ENCODE results near the gene TTC23L.
A peak's percentile ranks its signal among the peaks of the same experiment; 100 is the strongest.

TTC23L gene

DNA sequence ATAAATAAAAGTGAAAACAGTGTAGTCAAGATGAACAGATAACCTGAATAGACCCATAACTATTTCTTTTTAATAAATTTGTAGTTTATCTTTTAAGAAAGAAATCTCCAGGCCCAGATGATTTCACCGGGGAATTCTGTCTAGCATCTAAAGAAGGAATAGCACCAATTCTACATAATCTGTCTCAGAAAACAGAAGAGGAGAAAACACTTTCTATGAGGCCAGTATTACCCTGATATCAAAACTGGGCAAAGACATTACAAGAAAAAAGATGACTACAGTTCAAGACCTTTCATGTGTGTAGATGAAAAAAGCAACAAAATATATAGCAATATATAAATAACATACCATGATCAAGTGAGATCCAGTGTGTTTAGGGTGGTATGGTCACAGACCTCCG lies 31.4 kb downstream of the TTC23L start:
- DNase-seq (ENCODE audit: low read depth) = no peak

DNA sequence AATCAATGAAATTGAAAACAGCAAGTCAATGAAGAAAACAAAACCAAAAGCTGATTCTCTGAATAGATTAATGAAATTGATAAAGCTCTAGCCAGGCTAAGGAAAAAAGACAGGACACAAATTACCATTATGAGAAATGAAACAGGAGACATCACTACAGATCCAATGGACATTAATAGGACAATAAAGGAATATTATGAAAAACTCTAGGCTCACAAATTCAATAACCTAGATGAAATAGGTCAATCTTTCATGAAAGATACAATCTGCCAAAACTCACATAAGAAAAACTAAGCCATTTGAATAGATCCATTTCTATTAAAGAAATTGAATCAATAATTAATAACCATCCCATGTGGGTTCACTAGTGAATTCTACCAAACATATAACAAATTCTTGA lies 37.3 kb downstream of the TTC23L start:
- no peak for DNase-seq (ENCODE audit: low read depth)

- no peak for DNase-seq (ENCODE audit: low read depth)
These were observed 42.3 kb downstream of the TTC23L start for GRCh38 chr5:34881246-34881645.

DNA sequence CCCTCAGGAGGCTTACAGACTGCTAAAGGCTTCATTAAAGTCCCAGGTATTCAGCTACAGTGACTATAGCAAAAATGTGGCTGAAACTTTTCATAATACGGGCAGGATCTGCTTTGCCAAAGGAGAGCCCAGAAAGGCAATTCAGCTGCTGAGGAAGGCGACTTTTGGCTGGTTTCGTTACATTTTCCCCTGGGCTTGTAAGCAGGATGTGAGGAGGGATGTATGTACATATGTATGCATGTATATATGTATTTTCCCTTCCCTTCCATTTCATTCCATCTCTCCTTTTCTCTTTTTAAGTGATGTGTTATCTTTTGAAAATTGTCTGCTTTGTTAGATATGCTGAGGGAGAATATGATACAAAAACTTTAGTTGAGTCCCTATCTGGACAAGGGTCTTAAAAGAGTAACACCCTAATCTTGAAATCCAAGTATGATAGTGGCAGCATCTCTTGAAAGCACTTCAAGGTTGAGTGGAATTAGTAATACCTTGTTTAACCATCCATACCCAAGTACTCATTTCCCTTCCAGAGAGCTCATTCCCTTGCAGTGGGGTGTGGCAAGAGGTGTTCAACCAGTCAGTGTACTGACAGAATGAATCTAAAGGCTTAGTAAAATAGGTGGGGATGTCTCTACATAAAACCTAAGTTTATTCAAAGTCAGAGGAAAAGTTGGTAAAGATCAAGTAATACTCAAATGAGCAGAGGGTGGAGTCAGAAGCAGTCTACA lies 47.6 kb downstream of the TTC23L start:
- DNase-seq (ENCODE audit: low read depth) = no peak

- DNase-seq (ENCODE audit: low read depth) = no peak
These were observed 50.4 kb downstream of the TTC23L start for GRCh38 chr5:34889394-34889793.

DNA sequence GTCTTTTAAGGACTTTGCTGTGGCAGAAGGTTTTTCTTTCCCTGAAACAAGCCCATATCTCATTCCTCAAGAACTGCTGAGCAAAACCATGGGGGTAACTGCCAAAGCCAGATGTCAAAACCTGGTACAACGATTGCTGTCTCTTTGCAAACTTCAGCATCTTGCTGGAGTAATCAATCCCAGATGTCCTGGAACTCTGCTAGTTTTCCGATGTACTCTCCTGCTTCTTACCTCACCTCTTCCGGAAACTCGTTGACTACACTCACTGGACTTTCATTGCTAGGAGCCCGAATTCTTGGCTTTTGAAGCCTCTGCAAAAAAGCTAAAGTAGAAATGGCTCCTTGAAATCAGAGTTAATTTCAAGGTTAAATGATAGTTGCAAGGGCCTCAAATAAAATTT lies 53.0 kb downstream of the TTC23L start:
- no peak for DNase-seq (ENCODE audit: low read depth)

- no peak for DNase-seq (ENCODE audit: low read depth)
These were observed 53.5 kb downstream of the TTC23L start for GRCh38 chr5:34892414-34892813.

DNA sequence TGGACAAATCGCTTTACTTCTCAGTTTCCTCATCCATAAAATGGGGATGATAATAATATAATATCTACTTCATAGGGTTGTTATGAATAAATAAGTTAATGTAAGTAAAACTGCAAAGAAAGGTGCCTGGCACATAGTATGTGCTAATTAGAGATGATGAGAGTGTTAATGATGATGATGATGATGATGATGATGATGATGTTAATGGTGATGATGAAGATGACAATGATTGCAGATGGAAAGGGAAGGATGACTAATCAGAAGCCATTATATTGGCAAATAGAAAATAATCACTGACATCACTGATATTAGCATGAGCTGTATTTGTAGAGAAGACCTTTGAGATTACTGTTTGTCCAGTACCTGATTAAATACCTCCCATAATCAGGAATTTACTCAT lies 55.8 kb downstream of the TTC23L start:
- DNase-seq (ENCODE audit: low read depth) = no peak

DNA sequence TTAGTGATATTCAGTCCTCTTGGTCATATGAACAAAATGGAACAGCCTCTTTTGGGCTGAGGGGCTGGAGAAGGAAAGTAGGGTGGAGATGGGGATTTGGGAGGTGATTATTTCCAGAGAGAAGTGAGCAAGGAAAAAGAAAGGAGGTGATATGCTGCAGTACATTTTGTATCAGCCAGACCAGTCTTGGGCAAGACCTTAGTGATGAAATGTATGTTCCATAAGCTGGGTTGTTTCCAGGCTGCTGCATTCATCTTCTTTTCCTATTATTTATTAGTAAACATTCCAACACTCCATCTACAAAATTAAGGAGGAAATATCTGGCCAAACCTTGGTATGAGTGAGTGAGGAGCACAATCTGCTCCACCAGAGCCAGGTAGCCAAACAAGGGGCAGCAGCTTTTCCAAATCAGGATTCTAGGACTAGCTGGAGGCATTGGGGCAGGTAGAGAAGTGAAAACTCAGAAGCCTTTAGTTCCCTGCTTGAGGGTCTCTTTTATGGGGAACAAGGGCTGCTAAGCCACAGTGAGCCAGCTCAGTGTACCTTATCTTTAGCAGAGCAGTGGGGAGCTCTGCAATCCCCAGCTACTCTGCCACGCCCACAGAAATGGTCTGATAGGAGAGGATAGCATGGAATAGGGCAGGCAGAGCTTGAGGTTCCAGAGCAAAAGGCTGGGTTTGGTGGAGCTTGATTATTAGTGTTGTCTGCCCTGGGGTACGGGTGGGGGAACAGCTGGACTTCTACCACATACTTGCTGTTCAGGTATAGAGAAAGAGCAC lies 56.9 kb downstream of the TTC23L start:
- no peak for DNase-seq (ENCODE audit: low read depth)

DNA sequence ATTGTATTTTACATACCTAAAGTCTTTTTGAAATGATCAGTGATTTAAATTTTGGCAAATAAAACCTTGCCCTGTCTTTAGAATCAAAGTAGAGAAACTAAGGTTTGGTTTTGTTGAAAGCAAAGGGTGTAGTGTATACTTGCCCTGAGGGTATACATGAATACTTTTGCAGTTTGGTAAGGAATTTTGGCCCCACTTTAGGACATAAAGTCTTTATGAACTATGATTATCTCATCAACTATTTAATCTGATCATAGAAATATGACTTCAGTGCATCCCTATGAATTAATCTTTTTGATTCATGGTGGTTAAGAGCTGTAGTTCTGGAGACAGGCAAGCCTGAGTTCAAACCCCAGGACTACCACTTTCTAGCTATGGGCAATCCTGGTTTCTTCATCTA lies 58.7 kb downstream of the TTC23L start:
- no peak for DNase-seq (ENCODE audit: low read depth)

DNA sequence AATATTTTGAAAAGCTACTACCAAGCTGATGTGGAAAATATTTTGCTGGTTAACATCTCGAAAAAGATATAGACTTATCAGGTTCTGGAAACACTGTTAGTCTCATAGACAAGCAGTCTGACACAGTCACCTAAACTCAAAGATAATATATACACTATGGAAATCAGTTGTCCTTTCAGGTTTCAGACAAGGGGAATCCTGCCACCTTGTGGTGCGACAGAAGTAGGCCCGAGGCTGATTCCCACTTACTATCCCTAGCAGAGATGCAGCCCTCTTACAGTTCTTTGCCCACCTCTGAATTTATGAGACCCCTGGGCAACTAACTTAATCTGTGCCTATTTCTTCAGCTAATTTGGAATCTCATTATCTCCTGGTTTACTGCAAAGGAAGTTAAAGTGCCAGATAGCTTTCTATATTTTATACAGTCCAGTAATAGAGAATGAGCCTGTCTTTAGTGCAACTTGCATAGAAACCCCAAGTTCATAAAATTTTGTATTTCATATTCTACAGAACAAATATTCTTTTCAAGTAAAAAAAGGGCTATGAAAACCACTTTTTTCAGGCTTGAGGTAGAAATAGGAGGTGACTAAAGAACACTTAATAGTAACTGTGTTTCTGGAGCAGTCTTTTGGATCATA lies 59.4 kb downstream of the TTC23L start:
- DNase-seq (ENCODE audit: low read depth) = peak; percentile 22

GRCh38 chr5:34899066-34899465 lies 60.1 kb downstream of the TTC23L start:
- DNase-seq (ENCODE audit: low read depth) = no peak

- no peak for DNase-seq (ENCODE audit: low read depth)
These were observed 61.7 kb downstream of the TTC23L start for GRCh38 chr5:34900652-34901051.

GRCh38 chr5:34903260-34903659 lies 64.3 kb downstream of the TTC23L start:
- DNase-seq (ENCODE audit: low read depth) = no peak

- DNase-seq (ENCODE audit: low read depth) = no peak
These were observed 66.6 kb downstream of the TTC23L start for GRCh38 chr5:34905564-34905963.

- DNase-seq (ENCODE audit: low read depth) = no peak
These were observed 74.1 kb downstream of the TTC23L start for GRCh38 chr5:34913072-34913471.

DNA sequence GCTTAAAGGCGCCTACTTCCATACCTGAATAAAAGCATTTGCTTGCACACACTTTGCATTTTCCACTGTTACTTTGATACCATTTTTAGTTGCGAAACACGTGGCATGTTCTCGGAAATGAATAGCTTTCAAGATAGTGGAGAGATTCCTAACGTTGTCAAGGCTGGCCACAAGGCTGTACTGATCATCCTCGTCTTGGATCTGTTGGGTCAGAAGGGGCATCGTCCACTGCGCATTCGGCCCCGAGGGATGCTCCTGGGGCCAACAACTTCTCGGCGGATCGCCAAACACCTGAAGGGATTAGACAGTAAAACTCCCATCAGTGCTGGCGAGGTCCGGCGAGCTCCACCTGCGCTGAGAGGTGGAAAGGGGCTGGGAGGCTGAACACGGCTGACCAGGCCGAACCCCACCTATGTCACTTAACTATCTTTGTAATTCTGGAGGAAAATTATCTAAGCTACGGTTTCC lies 75.7 kb downstream of the TTC23L start:
- no peak for DNase-seq (ENCODE audit: low read depth)

DNA sequence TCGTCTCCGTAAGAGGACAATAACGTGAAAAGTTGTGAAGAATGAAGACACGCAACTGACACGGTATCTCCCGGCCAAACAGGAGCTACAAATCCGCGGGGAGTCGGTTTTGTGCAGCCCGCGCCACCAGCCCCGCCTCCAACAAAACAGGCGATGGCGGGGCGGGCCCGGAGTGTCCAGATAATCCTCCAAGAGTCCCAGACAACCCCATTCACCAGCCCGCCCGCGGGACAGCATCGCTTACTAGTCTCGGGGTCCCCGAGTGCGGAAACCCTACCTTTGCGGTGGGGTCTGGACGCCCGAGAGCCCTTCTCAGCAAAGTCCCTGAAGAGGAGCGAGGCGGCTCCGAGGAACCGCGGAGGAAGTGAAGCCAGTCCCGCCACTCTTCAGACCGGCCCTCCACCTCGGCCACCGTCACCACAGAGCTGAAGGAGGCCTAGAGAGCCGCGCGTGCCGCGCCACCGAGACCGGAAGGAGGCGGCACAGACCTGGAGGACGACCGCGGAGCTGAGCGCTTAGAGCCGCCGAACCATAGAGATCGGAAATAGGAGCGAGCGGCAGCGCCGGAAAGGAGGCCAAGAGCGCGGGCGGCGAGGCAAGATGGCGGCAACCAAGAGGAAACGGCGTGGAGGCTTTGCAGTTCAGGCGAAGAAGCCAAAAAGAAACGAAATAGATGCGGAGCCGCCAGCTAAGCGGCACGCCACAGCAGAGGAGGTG lies 76.3 kb downstream of the TTC23L start, which contains the start of the genes BRIX1 and RAD1:
Gene BRIX1 (plus strand): TSS at position 573 of the 717 bp plus-strand sequence. CDS start 28 bp downstream, at position 601.
Gene RAD1 (minus strand): TSS at position 366 of the 717 bp plus-strand sequence. CDS start 612 bp downstream, outside the sequence.
- DNase-seq (ENCODE audit: low read depth) = peak; percentile 87

DNA sequence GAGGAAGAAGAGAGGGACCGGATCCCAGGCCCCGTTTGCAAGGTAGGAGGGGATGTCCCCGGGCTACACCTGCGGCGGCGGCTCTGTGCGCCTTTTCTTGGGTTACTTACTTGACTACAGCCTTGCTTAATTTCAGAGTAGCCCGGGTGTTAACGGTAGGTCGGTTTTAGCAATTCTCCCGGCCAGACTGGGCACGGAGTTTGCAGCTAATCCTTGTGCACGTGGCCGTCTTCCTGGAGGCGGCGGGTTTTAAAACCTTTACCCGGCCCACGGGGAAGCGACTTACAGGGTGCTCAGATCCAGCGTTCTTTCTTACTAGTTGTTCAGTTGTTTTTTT lies 76.9 kb downstream of the TTC23L start:
- DNase-seq (ENCODE audit: low read depth) = no peak

GRCh38 chr5:34916518-34916917 lies 77.6 kb downstream of the TTC23L start:
- DNase-seq (ENCODE audit: low read depth) = no peak

DNA sequence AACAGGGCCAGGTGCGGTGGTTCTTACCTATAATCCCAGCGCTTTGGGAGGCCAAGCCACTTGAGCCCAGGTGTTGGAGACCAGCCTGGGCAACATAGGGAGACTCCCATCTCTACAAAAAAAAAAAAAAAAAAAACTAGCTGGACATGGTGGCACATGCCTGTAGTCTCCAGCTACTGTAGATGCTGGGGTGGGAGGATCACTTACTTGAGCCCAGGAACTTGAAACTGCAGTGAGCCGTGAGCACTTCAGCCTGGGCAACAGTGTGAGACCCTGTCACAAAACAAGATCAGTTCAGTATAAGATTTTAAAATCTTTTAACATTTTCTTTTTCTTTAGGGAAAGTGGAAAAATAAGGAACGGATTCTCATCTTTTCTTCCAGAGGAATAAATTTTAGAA lies 79.1 kb downstream of the TTC23L start:
- no peak for DNase-seq (ENCODE audit: low read depth)

- DNase-seq (ENCODE audit: low read depth) = no peak
These were observed 80.1 kb downstream of the TTC23L start for GRCh38 chr5:34919077-34919476.

All from stimulated activated CD8-positive, alpha-beta memory T cell treated with anti-CD3 and anti-CD28 coated beads, Interleukin-12 subunit alpha, Interleukin-12 subunit beta, amount 100 ng/mL, for 4 hours (primary cell).